KMS-11 (cell line): ENCODE results near the gene SASH1.

Experiments used
- H2AFZ ChIP-seq: fragments of 200-600 bp; sonication (generic); 2 replicates; pipeline ENCODE4 v1.6.1; 2016; ENCODE audit warnings: antibody characterized with exemption, mixed run types, low read depth
- H3K27ac ChIP-seq: fragments of 200-600 bp; sonication (generic); 2 replicates; pipeline ENCODE4 v1.6.1; 2016; ENCODE audit warnings: mild to moderate bottlenecking, mixed run types
- H3K27me3 ChIP-seq: fragments of 200-600 bp; sonication (generic); 2 replicates; pipeline ENCODE4 v1.6.1; 2017; ENCODE audit warnings: mild to moderate bottlenecking, low read depth, mixed run types, moderate library complexity; ENCODE audit not compliant: insufficient read depth
- H3K36me3 ChIP-seq: fragments of 200-600 bp; sonication (generic); 2 replicates; pipeline ENCODE4 v1.6.1; 2017; ENCODE audit warnings: mild to moderate bottlenecking, mixed run types; ENCODE audit not compliant: insufficient read depth
- H3K4me1 ChIP-seq: fragments of 200-600 bp; sonication (generic); 2 replicates; pipeline ENCODE4 v1.6.1; 2016; ENCODE audit warnings: mild to moderate bottlenecking, low read depth, mixed run types; ENCODE audit not compliant: poor library complexity, severe bottlenecking
- H3K4me2 ChIP-seq: fragments of 200-600 bp; sonication (generic); 2 replicates; pipeline ENCODE4 v1.7.0; 2016; ENCODE audit warnings: mild to moderate bottlenecking, mixed run types
- H3K4me3 ChIP-seq: fragments of 200-600 bp; sonication (generic); IDR thresholded peaks from 2 replicates; pipeline ENCODE4 v1.6.1; 2017; ENCODE audit warnings: low read depth, low read length, mixed read lengths; ENCODE audit not compliant: insufficient read depth
- H3K79me2 ChIP-seq: fragments of 200-600 bp; sonication (generic); 2 replicates; pipeline ENCODE4 v1.6.1; 2016; ENCODE audit warnings: low read depth, mixed run types; ENCODE audit not compliant: insufficient read depth
- H3K9ac ChIP-seq: fragments of 200-600 bp; sonication (generic); 2 replicates; pipeline ENCODE4 v1.6.1; 2016; ENCODE audit warnings: mild to moderate bottlenecking, mixed run types
- H4K20me1 ChIP-seq: fragments of 200-600 bp; sonication (generic); 2 replicates; pipeline ENCODE4 v1.6.1; 2016; ENCODE audit warnings: mild to moderate bottlenecking, mixed run types; ENCODE audit not compliant: insufficient read depth
- CTCF ChIP-seq: fragments of 200-600 bp; sonication (generic); conservative IDR thresholded peaks from 2 replicates; pipeline ENCODE4 v1.6.1; 2017; ENCODE audit warnings: low read depth, mild to moderate bottlenecking, antibody characterized with exemption, low read length, moderate library complexity, mixed read lengths

SASH1 gene

GRCh38 chr6:148311966-148312669 lies 30.5 kb upstream of the SASH1 start:
- no peak for TF ChIP-seq CTCF
- Histone ChIP-seq H3K4me3 (no peak overlapping the region), H3K4me1 (no peaks in the 10 kb centered on the region), H3K79me2 (no peaks in the 10 kb centered on the region), H3K9ac (no peak overlapping the region), H3K4me2 (no peak overlapping the region), H3K27me3 (no peaks in the 10 kb centered on the region), H4K20me1 (no peaks in the 10 kb centered on the region), H3K27ac (no peak overlapping the region), H2AFZ (no peak overlapping the region), H3K36me3 (no peaks in the 10 kb centered on the region)

- TF ChIP-seq CTCF, result no peak
- Histone ChIP-seq H3K27ac (no peak overlapping the region), H3K79me2 (no peaks in the 10 kb centered on the region), H3K36me3 (no peaks in the 10 kb centered on the region), H3K4me3 (no peak overlapping the region), H4K20me1 (no peaks in the 10 kb centered on the region), H3K9ac (no peak overlapping the region), H3K4me2 (no peak overlapping the region), H3K4me1 (no peaks in the 10 kb centered on the region), H3K27me3 (no peaks in the 10 kb centered on the region), H2AFZ (no peak overlapping the region)
These were observed 29.1 kb upstream of the SASH1 start for GRCh38 chr6:148313488-148313887.

GRCh38 chr6:148316308-148316707 lies 26.3 kb upstream of the SASH1 start:
- H3K4me1 ChIP-seq, result no peaks in the 10 kb centered on the region
- TF ChIP-seq CTCF, result no peak
- no peaks in the 10 kb centered on the region for H3K27me3 ChIP-seq
- H3K36me3 ChIP-seq, result no peaks in the 10 kb centered on the region
- no peak overlapping the region for H2AFZ ChIP-seq
- no peak overlapping the region for H3K4me3 ChIP-seq
- H3K4me2 ChIP-seq, result no peak overlapping the region
- H3K27ac ChIP-seq, result no peak overlapping the region
- H4K20me1 ChIP-seq, result no peaks in the 10 kb centered on the region
- H3K79me2 ChIP-seq, result no peaks in the 10 kb centered on the region
- H3K9ac ChIP-seq, result no peak overlapping the region

- Histone ChIP-seq H2AFZ (no peak overlapping the region), H3K36me3 (no peaks in the 10 kb centered on the region), H4K20me1 (no peaks in the 10 kb centered on the region), H3K4me1 (no peaks in the 10 kb centered on the region), H3K4me3 (no peak overlapping the region), H3K4me2 (no peak overlapping the region), H3K27ac (no peak overlapping the region), H3K27me3 (no peaks in the 10 kb centered on the region), H3K9ac (no peak overlapping the region), H3K79me2 (no peaks in the 10 kb centered on the region)
- TF ChIP-seq CTCF, result no peak
These were observed 25.6 kb upstream of the SASH1 start for GRCh38 chr6:148317051-148317450.
